Neural crest cell (in vitro differentiated cells): ENCODE data around the gene AK8. TPM values are rescaled to one million over a fixed set of nuclear protein-coding genes. Genes with fewer than 3 reads are reported as not detected.

Experiments used
- DNase-seq: peaks from one replicate; pipeline ENCODE4 v3.0.0; 2021; ENCODE audit warnings: low read depth, mixed read lengths, low spot score
- H3K27ac Mint-ChIP-seq: one replicate; pipeline ENCODE4 v1.8.0; 2021; ENCODE audit warnings: mild to moderate bottlenecking, mixed read lengths; ENCODE audit not compliant: unreplicated experiment
- H3K27me3 Mint-ChIP-seq: 2 replicates; pipeline ENCODE4 v1.8.0; 2021; ENCODE audit warnings: low read depth, mild to moderate bottlenecking, mixed read lengths
- H3K36me3 Mint-ChIP-seq: 2 replicates; pipeline ENCODE4 v1.8.0; 2021; ENCODE audit warnings: low read depth, mild to moderate bottlenecking, mixed read lengths
- H3K4me1 Mint-ChIP-seq: 2 replicates; pipeline ENCODE4 v1.8.0; 2021; ENCODE audit warnings: mixed read lengths
- H3K4me3 Mint-ChIP-seq: one replicate; pipeline ENCODE4 v1.8.0; 2021; ENCODE audit warnings: mild to moderate bottlenecking, mixed read lengths
- H3K9me3 Mint-ChIP-seq: 2 replicates; pipeline ENCODE4 v1.8.0; 2021; ENCODE audit warnings: mixed read lengths
- CTCF ChIP-seq: fragments of 200-600 bp; sonication (generic); conservative IDR thresholded peaks from 2 replicates; pipeline ENCODE4 v1.5.0; 2021; ENCODE audit warnings: antibody characterized with exemption, mild to moderate bottlenecking
- total RNA-seq: library from RNA; stranded (reverse); gene quantifications from 2 replicates; pipeline ENCODE4 v1.2.1, GENCODE V29; 2021

Gene AK8
- total RNA-seq, 1 donor from 2014 or later: 0.96 TPM

GRCh38 chr9:132894862-132895835, 17.1 kb upstream of the AK8 start:
- H3K4me3 Mint-ChIP-seq: no peak overlapping the region
- no peak for DNase-seq
- H3K4me1 Mint-ChIP-seq: peaks cover 9% of the 10 kb centered on the region
- no peaks in the 10 kb centered on the region for H3K27me3 Mint-ChIP-seq
- H3K36me3 Mint-ChIP-seq: peaks cover 14% of the 10 kb centered on the region
- H3K27ac Mint-ChIP-seq: no peak overlapping the region
- TF ChIP-seq CTCF: no peak
- no peaks in the 10 kb centered on the region for H3K9me3 Mint-ChIP-seq

- Mint-ChIP-seq H3K4me1 (peaks cover 9% of the 10 kb centered on the region), H3K27ac (no peak overlapping the region), H3K27me3 (no peaks in the 10 kb centered on the region), H3K9me3 (no peaks in the 10 kb centered on the region), H3K36me3 (peaks cover 14% of the 10 kb centered on the region), H3K4me3 (no peak overlapping the region)
- no peak for DNase-seq
- TF ChIP-seq CTCF: no peak
Measured at GRCh38 chr9:132894346-132894745, 16.3 kb upstream of the AK8 start.

GRCh38 chr9:132892400-132892799, 14.3 kb upstream of the AK8 start:
- TF ChIP-seq CTCF: no peak
- peaks cover 9% of the 10 kb centered on the region for H3K4me1 Mint-ChIP-seq
- no peak overlapping the region for H3K4me3 Mint-ChIP-seq
- H3K27me3 Mint-ChIP-seq: no peaks in the 10 kb centered on the region
- H3K9me3 Mint-ChIP-seq: no peaks in the 10 kb centered on the region
- H3K27ac Mint-ChIP-seq: no peak overlapping the region
- no peak for DNase-seq
- H3K36me3 Mint-ChIP-seq: peaks cover 14% of the 10 kb centered on the region

GRCh38 chr9:132888151-132888550, 10.1 kb upstream of the AK8 start:
- no peaks in the 10 kb centered on the region for H3K36me3 Mint-ChIP-seq
- no peak overlapping the region for H3K27ac Mint-ChIP-seq
- no peak overlapping the region for H3K4me3 Mint-ChIP-seq
- DNase-seq: no peak
- no peaks in the 10 kb centered on the region for H3K4me1 Mint-ChIP-seq
- H3K9me3 Mint-ChIP-seq: no peaks in the 10 kb centered on the region
- TF ChIP-seq CTCF: no peak
- H3K27me3 Mint-ChIP-seq: no peaks in the 10 kb centered on the region

GRCh38 chr9:132887181-132888120, 9.4 kb upstream of the AK8 start:
- Mint-ChIP-seq H3K27ac (no peak overlapping the region), H3K9me3 (no peaks in the 10 kb centered on the region), H3K27me3 (no peaks in the 10 kb centered on the region), H3K4me3 (no peak overlapping the region), H3K36me3 (no peaks in the 10 kb centered on the region), H3K4me1 (no peaks in the 10 kb centered on the region)
- no peak for DNase-seq
- TF ChIP-seq CTCF: no peak
